ENCODE measurements around the gene RNF151. TPM values are rescaled to one million over a fixed set of nuclear protein-coding genes. Genes with fewer than 3 reads are reported as not detected.
A peak's percentile ranks its signal among the peaks of the same experiment; 100 is the strongest.

The RNF151 gene
- total and polyA plus RNA-seq, 2 of the 13 experiments (the other 11 are each of a cell fraction or from before 2014, with no cell fraction given), result not detected

DNA sequence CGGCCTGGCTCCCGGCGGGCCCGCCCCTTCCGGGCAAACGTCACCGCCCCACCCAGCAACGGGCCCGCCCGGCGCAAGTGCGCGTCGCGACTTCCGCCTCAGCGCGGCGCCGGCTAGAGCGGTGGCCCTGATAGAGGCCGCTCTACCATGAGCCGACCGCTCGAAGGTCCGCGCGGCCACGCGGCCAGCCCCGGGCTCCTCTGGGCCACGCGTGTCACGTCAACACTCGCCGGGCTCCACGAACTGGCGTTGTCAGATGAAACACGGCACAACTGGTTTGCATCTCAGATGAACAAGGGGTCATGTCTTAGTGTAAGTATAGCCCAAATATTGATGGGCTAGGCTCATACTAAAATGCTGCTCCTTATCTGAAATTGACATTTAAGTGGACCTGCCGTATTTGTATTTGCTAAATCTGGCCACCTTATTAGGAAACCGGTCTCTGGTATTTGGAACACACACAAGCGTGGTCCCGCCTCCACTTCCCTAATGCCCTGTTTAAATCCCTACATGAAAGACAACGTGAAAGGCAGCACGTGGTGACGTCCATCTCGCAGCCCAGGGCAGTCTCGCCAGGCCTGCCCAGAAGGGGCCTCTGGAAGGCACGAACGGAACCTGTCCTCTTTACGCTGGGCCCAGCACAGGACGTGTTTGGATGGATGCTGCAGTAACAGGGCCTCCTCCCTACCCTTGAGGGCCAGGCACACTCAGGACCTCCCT lies 43.3 kb downstream of the RNF151 start, which contains the start of gene ZNF598 (continued):
- TF ChIP-seq ZNF83 (CRISPR knock-in tag; IDR thresholded peaks at IDR 0.05; ENCODE audit: borderline replicate concordance) (0 out of 2 replicates have a peak, but pooled peaks have one; percentile 3), ZNF263 (CRISPR knock-in tag; IDR thresholded peaks at IDR 0.05) (no peak), KDM5A (IDR thresholded peaks at IDR 0.05; ENCODE audit: borderline replicate concordance, low read length) (peak; percentile 44; the same call in 1 of the 2 replicates), ZBTB21 (CRISPR knock-in tag; IDR thresholded peaks at IDR 0.05) (no peak), CEBPG (CRISPR knock-in tag; IDR thresholded peaks at IDR 0.05) (no peak), SALL2 (CRISPR knock-in tag; IDR thresholded peaks at IDR 0.05) (no peak), NR2F6 (IDR thresholded peaks at IDR 0.05) (no peak), NR2F6 (CRISPR knock-in tag; IDR thresholded peaks at IDR 0.05) (peak; percentile 7; the same call in 1 of the 2 replicates), ZNF550 (CRISPR knock-in tag; IDR thresholded peaks at IDR 0.05; ENCODE audit: borderline replicate concordance) (peak; percentile 53; the same call in 1 of the 2 replicates), ZNF274 (CRISPR knock-in tag; IDR thresholded peaks at IDR 0.05) (peak; percentile 81), BCL6 (CRISPR knock-in tag; IDR thresholded peaks at IDR 0.05) (peak; percentile 33; the same call in 1 of the 2 replicates), ZMYM2 (CRISPR knock-in tag; IDR thresholded peaks at IDR 0.05) (no peak), GATAD2A (CRISPR knock-in tag; IDR thresholded peaks at IDR 0.05) (peak; percentile 46; the same call in 1 of the 2 replicates), FOXC1 (CRISPR knock-in tag; IDR thresholded peaks at IDR 0.05; ENCODE audit: borderline replicate concordance) (peak; percentile 62; the same call in 1 of the 2 replicates), KLF6 (CRISPR knock-in tag; IDR thresholded peaks at IDR 0.05) (peak; percentile 70), KDM5B (CRISPR knock-in tag; IDR thresholded peaks at IDR 0.05; ENCODE audit: borderline replicate concordance) (peak; percentile 83; the same call in 1 of the 2 replicates), ZNF562 (CRISPR knock-in tag; IDR thresholded peaks at IDR 0.05; ENCODE audit: borderline replicate concordance) (no peak)
- TF ChIP-seq, protein P1, sequence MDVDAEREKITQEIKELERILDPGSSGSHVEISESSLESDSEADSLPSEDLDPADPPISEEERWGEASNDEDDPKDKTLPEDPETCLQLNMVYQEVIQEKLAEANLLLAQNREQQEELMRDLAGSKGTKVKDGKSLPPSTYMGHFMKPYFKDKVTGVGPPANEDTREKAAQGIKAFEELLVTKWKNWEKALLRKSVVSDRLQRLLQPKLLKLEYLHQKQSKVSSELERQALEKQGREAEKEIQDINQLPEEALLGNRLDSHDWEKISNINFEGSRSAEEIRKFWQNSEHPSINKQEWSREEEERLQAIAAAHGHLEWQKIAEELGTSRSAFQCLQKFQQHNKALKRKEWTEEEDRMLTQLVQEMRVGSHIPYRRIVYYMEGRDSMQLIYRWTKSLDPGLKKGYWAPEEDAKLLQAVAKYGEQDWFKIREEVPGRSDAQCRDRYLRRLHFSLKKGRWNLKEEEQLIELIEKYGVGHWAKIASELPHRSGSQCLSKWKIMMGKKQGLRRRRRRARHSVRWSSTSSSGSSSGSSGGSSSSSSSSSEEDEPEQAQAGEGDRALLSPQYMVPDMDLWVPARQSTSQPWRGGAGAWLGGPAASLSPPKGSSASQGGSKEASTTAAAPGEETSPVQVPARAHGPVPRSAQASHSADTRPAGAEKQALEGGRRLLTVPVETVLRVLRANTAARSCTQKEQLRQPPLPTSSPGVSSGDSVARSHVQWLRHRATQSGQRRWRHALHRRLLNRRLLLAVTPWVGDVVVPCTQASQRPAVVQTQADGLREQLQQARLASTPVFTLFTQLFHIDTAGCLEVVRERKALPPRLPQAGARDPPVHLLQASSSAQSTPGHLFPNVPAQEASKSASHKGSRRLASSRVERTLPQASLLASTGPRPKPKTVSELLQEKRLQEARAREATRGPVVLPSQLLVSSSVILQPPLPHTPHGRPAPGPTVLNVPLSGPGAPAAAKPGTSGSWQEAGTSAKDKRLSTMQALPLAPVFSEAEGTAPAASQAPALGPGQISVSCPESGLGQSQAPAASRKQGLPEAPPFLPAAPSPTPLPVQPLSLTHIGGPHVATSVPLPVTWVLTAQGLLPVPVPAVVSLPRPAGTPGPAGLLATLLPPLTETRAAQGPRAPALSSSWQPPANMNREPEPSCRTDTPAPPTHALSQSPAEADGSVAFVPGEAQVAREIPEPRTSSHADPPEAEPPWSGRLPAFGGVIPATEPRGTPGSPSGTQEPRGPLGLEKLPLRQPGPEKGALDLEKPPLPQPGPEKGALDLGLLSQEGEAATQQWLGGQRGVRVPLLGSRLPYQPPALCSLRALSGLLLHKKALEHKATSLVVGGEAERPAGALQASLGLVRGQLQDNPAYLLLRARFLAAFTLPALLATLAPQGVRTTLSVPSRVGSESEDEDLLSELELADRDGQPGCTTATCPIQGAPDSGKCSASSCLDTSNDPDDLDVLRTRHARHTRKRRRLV (CRISPR knock-in tag; IDR thresholded peaks at IDR 0.05), result 0 out of 2 replicates have a peak, but pooled peaks have one; percentile 26
- TF ChIP-seq, protein P2, sequence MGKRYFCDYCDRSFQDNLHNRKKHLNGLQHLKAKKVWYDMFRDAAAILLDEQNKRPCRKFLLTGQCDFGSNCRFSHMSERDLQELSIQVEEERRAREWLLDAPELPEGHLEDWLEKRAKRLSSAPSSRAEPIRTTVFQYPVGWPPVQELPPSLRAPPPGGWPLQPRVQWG (CRISPR knock-in tag; IDR thresholded peaks at IDR 0.05; ENCODE audit: borderline replicate concordance, low read depth), result no peak
- TF ChIP-seq, protein P3, sequence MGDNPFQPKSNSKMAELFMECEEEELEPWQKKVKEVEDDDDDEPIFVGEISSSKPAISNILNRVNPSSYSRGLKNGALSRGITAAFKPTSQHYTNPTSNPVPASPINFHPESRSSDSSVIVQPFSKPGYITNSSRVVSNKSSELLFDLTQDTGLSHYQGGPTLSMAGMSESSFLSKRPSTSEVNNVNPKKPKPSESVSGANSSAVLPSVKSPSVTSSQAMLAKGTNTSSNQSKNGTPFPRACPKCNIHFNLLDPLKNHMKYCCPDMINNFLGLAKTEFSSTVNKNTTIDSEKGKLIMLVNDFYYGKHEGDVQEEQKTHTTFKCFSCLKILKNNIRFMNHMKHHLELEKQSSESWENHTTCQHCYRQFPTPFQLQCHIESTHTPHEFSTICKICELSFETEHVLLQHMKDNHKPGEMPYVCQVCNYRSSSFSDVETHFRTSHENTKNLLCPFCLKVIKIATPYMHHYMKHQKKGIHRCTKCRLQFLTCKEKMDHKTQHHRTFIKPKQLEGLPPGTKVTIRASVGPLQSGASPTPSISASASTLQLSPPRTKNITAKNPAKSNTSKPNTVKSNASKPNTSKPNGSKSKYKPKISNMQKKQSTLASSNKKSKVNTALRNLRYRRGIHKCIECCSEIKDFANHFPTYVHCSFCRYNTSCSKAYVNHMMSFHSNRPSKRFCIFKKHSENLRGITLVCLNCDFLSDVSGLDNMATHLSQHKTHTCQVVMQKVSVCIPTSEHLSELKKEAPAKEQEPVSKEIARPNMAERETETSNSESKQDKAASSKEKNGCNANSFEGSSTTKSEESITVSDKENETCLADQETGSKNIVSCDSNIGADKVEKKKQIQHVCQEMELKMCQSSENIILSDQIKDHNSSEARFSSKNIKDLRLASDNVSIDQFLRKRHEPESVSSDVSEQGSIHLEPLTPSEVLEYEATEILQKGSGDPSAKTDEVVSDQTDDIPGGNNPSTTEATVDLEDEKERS (CRISPR knock-in tag; IDR thresholded peaks at IDR 0.05), result peak; percentile 74
- TF ChIP-seq, protein P4, sequence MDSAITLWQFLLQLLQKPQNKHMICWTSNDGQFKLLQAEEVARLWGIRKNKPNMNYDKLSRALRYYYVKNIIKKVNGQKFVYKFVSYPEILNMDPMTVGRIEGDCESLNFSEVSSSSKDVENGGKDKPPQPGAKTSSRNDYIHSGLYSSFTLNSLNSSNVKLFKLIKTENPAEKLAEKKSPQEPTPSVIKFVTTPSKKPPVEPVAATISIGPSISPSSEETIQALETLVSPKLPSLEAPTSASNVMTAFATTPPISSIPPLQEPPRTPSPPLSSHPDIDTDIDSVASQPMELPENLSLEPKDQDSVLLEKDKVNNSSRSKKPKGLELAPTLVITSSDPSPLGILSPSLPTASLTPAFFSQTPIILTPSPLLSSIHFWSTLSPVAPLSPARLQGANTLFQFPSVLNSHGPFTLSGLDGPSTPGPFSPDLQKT (CRISPR knock-in tag; IDR thresholded peaks at IDR 0.05; ENCODE audit: borderline replicate concordance), result no peak

All from HepG2 (cell line).